Progenitor cell of endocrine pancreas (in vitro differentiated cells): ENCODE data around the gene ORAI3. TPM values are rescaled to one million over a fixed set of nuclear protein-coding genes. Genes with fewer than 3 reads are reported as not detected.

Experiments
- DNase-seq: peaks from one replicate; pipeline ENCODE4 v3.0.0; 2021; ENCODE audit warnings: low spot score; ENCODE audit not compliant: unreplicated experiment
- H3K27ac Mint-ChIP-seq: 2 replicates; pipeline ENCODE4 v1.8.0; 2021; ENCODE audit warnings: mild to moderate bottlenecking, moderate library complexity, mixed read lengths
- H3K27me3 Mint-ChIP-seq: 2 replicates; pipeline ENCODE4 v1.8.0; 2021; ENCODE audit warnings: mixed read lengths
- H3K36me3 Mint-ChIP-seq: 2 replicates; pipeline ENCODE4 v1.8.0; 2022; ENCODE audit warnings: mixed read lengths; ENCODE audit not compliant: insufficient read depth
- H3K4me1 Mint-ChIP-seq: 2 replicates; pipeline ENCODE4 v1.8.0; 2021; ENCODE audit warnings: low read depth, mixed read lengths
- H3K4me3 Mint-ChIP-seq: 2 replicates; pipeline ENCODE4 v1.8.0; 2021; ENCODE audit warnings: low read depth, mild to moderate bottlenecking, moderate library complexity, mixed read lengths
- H3K9me3 Mint-ChIP-seq: 2 replicates; pipeline ENCODE4 v1.8.0; 2021; ENCODE audit warnings: low read depth, mixed read lengths
- long read RNA-seq: library from polyadenylated mRNA; unstranded; transcript quantifications from one replicate; pipeline ENCODE4 v2.0.0, GENCODE V29; 2020
- total RNA-seq: library from RNA; stranded (reverse); gene quantifications from 2 replicates; pipeline ENCODE4 v1.2.1, GENCODE V29; 2021
- TF ChIP-seq, protein P1 (sequence below): fragments of 200-600 bp; sonication (generic); IDR thresholded peaks from one replicate; pipeline ENCODE4 v1.5.0; 2021; ENCODE audit warnings: antibody characterized with exemption, mild to moderate bottlenecking; ENCODE audit not compliant: unreplicated experiment

Gene ORAI3
- 19.1 and 19.5 TPM in 2 replicates for total RNA-seq
- long read RNA-seq, partial matches to known transcripts: 4 of 8 reads
- long read RNA-seq, other reads (novel, unspliced or antisense): 1 of 8 reads

DNA sequence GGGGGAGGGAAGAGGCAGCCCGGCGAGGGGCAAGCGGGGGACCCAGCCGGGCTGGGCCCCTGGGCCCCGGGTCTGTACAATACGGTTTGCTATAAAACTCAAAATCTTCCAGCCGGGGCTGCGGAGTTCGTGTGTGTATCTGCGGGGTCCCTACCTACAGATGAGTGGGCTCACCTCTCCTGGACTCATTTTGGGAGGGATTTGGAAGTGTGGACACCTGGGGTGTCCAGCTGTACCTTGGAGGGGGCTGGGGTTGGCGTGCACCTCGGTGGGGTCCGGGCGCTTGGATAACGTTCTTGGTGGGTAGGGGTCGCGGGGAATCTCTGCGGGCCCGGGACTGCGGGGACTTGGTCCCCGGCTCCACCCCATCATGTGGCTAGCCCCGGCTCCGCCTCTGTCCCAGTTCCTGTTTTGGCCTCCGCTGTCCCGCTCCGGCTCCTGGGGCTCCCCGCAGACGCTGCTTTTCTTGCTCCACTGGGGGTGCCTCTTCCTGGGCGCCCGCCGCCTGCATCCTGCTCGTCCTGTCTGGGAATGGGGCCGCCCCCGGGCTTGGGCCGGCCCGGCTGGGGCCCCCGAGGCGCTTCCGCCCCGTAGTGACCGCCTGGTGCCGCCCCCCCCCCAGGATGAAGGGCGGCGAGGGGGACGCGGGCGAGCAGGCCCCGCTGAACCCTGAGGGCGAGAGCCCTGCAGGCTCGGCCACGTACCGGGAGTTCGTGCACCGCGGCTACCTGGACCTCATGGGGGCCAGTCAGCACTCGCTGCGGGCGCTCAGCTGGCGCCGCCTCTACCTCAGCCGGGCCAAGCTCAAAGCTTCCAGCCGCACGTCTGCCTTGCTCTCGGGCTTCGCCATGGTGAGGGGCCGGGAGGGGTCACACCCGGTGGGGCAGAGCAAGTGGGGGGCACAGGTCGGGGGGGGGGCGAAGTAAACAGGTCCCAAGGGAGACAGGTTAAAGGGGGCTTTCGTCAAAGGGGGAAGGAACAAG lies at the start of gene ORAI3:
Gene ORAI3, plus strand, starts transcription at position 402 of the 983 bp plus-strand sequence. Its CDS starts 222 bp downstream, at position 624.
- H3K4me3 Mint-ChIP-seq: peak within 1 kb of the TSS; percentile 78
- TF ChIP-seq, protein P1, sequence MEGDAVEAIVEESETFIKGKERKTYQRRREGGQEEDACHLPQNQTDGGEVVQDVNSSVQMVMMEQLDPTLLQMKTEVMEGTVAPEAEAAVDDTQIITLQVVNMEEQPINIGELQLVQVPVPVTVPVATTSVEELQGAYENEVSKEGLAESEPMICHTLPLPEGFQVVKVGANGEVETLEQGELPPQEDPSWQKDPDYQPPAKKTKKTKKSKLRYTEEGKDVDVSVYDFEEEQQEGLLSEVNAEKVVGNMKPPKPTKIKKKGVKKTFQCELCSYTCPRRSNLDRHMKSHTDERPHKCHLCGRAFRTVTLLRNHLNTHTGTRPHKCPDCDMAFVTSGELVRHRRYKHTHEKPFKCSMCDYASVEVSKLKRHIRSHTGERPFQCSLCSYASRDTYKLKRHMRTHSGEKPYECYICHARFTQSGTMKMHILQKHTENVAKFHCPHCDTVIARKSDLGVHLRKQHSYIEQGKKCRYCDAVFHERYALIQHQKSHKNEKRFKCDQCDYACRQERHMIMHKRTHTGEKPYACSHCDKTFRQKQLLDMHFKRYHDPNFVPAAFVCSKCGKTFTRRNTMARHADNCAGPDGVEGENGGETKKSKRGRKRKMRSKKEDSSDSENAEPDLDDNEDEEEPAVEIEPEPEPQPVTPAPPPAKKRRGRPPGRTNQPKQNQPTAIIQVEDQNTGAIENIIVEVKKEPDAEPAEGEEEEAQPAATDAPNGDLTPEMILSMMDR: no peak
- no peaks in the 10 kb centered on the region for H3K27me3 Mint-ChIP-seq
- peaks cover 16% of the 10 kb centered on the region for H3K4me1 Mint-ChIP-seq
- H3K27ac Mint-ChIP-seq: peak within 1 kb of the TSS; percentile 93
- peak; percentile 45 for DNase-seq
- peaks cover 10% of the 10 kb centered on the region for H3K36me3 Mint-ChIP-seq
- H3K9me3 Mint-ChIP-seq: no peaks in the 10 kb centered on the region

DNA sequence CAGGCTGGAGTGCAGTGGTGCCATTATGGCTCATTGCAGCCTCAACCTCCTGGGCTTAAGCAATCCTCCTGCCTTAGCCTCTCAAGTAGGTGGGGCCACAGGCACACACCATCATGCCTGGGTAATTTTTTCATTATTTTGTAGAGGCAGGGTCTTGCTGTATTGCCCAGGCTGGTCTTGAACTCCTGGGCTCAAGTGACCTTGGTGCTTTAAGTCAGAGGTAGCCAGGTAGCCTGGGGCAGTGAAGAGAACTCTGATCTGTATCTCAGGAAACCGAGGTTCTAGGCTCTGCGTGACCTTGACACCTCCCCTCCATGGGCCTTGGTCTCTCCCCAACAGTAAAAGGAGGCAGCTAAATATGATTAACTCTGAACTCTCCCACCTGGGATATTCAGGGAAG lies 49.1 kb upstream of the ORAI3 start:
- Mint-ChIP-seq H3K36me3 (no peaks in the 10 kb centered on the region), H3K4me1 (peaks cover 15% of the 10 kb centered on the region), H3K27ac (no peak overlapping the region), H3K27me3 (no peaks in the 10 kb centered on the region), H3K9me3 (no peaks in the 10 kb centered on the region), H3K4me3 (no peak overlapping the region)
- TF ChIP-seq, protein P1: no peak
- no peak for DNase-seq

DNA sequence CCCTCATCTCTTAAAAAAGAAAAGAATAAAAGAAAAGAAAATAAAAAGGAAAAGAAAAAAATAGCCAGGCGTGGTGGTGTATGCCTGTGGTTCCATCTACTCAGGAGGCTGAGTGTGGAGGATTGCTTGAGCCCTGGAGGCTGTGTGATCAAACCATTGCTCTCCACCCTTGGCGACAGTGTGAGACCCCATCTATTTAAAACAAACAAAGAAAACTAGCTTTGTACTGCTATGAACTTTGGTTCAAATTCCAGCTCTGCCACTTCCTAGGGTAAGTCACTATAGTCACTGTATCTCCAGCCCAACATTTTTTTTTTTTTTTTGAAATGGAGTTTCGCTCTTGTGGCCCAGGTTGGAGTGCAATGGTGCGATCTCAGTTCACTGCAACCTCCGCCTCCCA lies 48.3 kb upstream of the ORAI3 start:
- Mint-ChIP-seq H3K4me3 (no peak overlapping the region), H3K27ac (no peak overlapping the region)

DNA sequence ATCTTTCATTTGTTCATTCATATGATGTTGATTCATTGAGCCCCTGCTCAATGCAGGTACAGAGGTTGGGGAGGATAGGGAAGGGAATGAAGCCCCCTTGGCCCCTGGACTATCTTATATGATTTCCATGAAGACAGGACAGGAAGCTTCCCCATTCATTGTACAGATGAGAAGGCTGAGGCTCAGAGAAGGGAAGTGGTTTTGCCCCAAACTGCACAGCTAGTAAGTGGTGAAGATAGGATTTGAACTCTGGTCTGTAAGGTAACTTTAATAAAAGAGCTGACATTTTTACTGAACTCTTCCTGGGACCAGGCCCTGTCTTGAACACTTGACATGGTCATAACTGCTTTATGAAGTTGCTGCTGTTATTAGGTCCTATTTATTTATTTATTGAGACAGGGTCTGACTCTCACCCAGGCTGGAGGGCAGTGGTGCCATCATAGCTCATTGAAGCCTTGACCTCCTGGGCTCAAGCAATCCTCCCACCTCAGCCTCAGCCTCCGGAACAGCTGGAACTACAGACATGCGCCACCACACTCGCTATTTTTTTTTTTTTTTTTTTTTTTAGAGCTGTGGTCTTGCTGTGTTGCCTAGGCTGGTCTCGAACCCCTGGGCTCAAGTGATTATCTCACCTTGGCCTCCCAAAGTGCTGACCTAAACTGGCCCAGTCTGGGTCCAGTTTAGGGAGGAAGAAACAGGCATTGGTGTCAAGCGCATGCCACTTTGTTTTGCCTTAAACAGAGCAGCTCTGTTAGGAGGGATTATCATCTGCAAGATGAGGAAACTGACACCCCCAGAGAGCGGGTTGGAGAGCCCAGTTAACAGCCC lies 47.5 kb upstream of the ORAI3 start:
- Mint-ChIP-seq H3K9me3 (no peaks in the 10 kb centered on the region), H3K4me1 (peaks cover 6% of the 10 kb centered on the region), H3K36me3 (no peaks in the 10 kb centered on the region), H3K27me3 (no peaks in the 10 kb centered on the region), H3K27ac (no peak overlapping the region), H3K4me3 (peak overlapping the region; percentile 64)
- TF ChIP-seq, protein P1: no peak
- no peak for DNase-seq

More for the DNA sequence above, 48.3 kb upstream of the ORAI3 start:
- H3K9me3 Mint-ChIP-seq: no peaks in the 10 kb centered on the region
- H3K27me3 Mint-ChIP-seq: no peaks in the 10 kb centered on the region
- H3K4me1 Mint-ChIP-seq: peaks cover 13% of the 10 kb centered on the region
- TF ChIP-seq, protein P1: no peak
- DNase-seq: no peak
- H3K36me3 Mint-ChIP-seq: no peaks in the 10 kb centered on the region
